Activated CD4-positive, alpha-beta memory T cell treated with anti-CD3 and anti-CD28 coated beads for 36 hours (primary cell): ENCODE data around the gene PTGR2. TPM values are rescaled to one million over a fixed set of nuclear protein-coding genes. Genes with fewer than 3 reads are reported as not detected.
"Not testable (repeated sequence)": the region's sequence is repeated elsewhere in the genome, so short reads cannot be mapped to it uniquely, and the experiment has no call there.

Experiments used
- CTCF ChIA-PET: fragments of 350-600 bp; sonication (Branson Sonifier 250); formaldehyde crosslinking; loops from one replicate; lab custom pipeline; 2021; ENCODE audit warnings: antibody characterized with exemption, inconsistent platforms; lab: Charles Lee
- POLR2A ChIA-PET: fragments of 350-600 bp; sonication (Branson Sonifier 250); formaldehyde crosslinking; loops from one replicate; lab custom pipeline; 2021; ENCODE audit warnings: antibody characterized with exemption; lab: Charles Lee
- DNase-seq: peaks from one replicate; pipeline ENCODE4 v3.0.0-alpha.2; 2020
- H3K27ac Mint-ChIP-seq: one replicate; pipeline ENCODE4 v1.8.0; 2021; ENCODE audit warnings: mixed read lengths
- H3K27me3 Mint-ChIP-seq: one replicate; pipeline ENCODE4 v1.8.0; 2021; ENCODE audit warnings: mixed read lengths
- H3K36me3 Mint-ChIP-seq: one replicate; pipeline ENCODE4 v1.8.0; 2021; ENCODE audit warnings: mixed read lengths
- H3K4me1 Mint-ChIP-seq: one replicate; pipeline ENCODE4 v1.8.0; 2021; ENCODE audit warnings: low read depth, mixed read lengths
- H3K4me3 Mint-ChIP-seq: one replicate; pipeline ENCODE4 v1.8.0; 2021; ENCODE audit warnings: mild to moderate bottlenecking, mixed read lengths
- H3K9me3 Mint-ChIP-seq: one replicate; pipeline ENCODE4 v1.8.0; 2021; ENCODE audit warnings: mixed read lengths
- intact Hi-C: fragments of 100-400 bp; cut with micrococcal nuclease; formaldehyde crosslinking; loops from one replicate; pipeline ENCODE4 v1.15.1; 2023
- total RNA-seq, 2 experiments: library from RNA; stranded (reverse); gene quantifications; one replicate each; pipeline ENCODE4 v1.2.3, GENCODE V29; 2021

PTGR2 gene
- total RNA-seq, 2 experiments from 2014 or later: 9.9 to 10.3 TPM

- ChIA-PET POLR2A (no interaction called here), CTCF (no interaction called here)
- Mint-ChIP-seq H3K9me3 (no peaks in the 10 kb centered on the region), H3K4me1 (peaks cover 12% of the 10 kb centered on the region), H3K4me3 (no peak overlapping the region), H3K36me3 (no peaks in the 10 kb centered on the region), H3K27ac (no peak overlapping the region), H3K27me3 (no peaks in the 10 kb centered on the region)
- intact Hi-C loops: no loop called here
- no peak for DNase-seq
Measured at GRCh38 chr14:73834261-73834625, 17.4 kb upstream of the PTGR2 start.

GRCh38 chr14:73838293-73839034 lies 13.2 kb upstream of the PTGR2 start:
- ChIA-PET CTCF (interaction anchor here (0.7 kb wide), 1 partner anchor 330 kb away, joined by 3 read pairs; no protein-coding TSS in a partner anchor), POLR2A (interaction anchor here (0.6 kb wide), 1 partner anchor 13 kb away, joined by 3 read pairs; the partner anchor contains the start of gene PTGR2)
- H3K9me3 Mint-ChIP-seq, H3K36me3 Mint-ChIP-seq, DNase-seq, H3K27me3 Mint-ChIP-seq, intact Hi-C loops, H3K4me1 Mint-ChIP-seq, H3K4me3 Mint-ChIP-seq, H3K27ac Mint-ChIP-seq: not testable (repeated sequence)

GRCh38 chr14:73842201-73842600 lies 9.4 kb upstream of the PTGR2 start:
- no peak for DNase-seq
- H3K27me3 Mint-ChIP-seq: no peaks in the 10 kb centered on the region
- H3K4me1 Mint-ChIP-seq: no peaks in the 10 kb centered on the region
- H3K4me3 Mint-ChIP-seq: no peak overlapping the region
- ChIA-PET POLR2A (no interaction called here), CTCF (no interaction called here)
- no peak overlapping the region for H3K27ac Mint-ChIP-seq
- no peaks in the 10 kb centered on the region for H3K36me3 Mint-ChIP-seq
- intact Hi-C loops: no loop called here
- H3K9me3 Mint-ChIP-seq: no peaks in the 10 kb centered on the region

GRCh38 chr14:73842851-73843250 lies 8.8 kb upstream of the PTGR2 start:
- CTCF ChIA-PET: no interaction called here
- H3K27me3 Mint-ChIP-seq: no peaks in the 10 kb centered on the region
- no peaks in the 10 kb centered on the region for H3K4me1 Mint-ChIP-seq
- no peak overlapping the region for H3K27ac Mint-ChIP-seq
- no peak overlapping the region for H3K4me3 Mint-ChIP-seq
- no peak for DNase-seq
- POLR2A ChIA-PET: no interaction called here
- intact Hi-C loops: no loop called here
- H3K9me3 Mint-ChIP-seq: no peaks in the 10 kb centered on the region
- no peaks in the 10 kb centered on the region for H3K36me3 Mint-ChIP-seq

- Mint-ChIP-seq H3K27me3 (no peaks in the 10 kb centered on the region), H3K36me3 (no peaks in the 10 kb centered on the region), H3K4me3 (no peak overlapping the region), H3K9me3 (no peaks in the 10 kb centered on the region), H3K4me1 (no peaks in the 10 kb centered on the region), H3K27ac (no peak overlapping the region)
- DNase-seq: no peak
- CTCF ChIA-PET: no interaction called here
- intact Hi-C loops: no loop called here
- POLR2A ChIA-PET: no interaction called here
Measured at GRCh38 chr14:73843296-73843695, 8.3 kb upstream of the PTGR2 start.

- CTCF ChIA-PET: interaction anchor here (0.9 to 2.0 kb wide), 3 partner anchors 18 to 25 kb away, joined by 3 to 5 read pairs (median 5); no protein-coding TSS in a partner anchor
- no peak overlapping the region for H3K27ac Mint-ChIP-seq
- H3K4me3 Mint-ChIP-seq: no peak overlapping the region
- DNase-seq: no peak
- no peaks in the 10 kb centered on the region for H3K9me3 Mint-ChIP-seq
- POLR2A ChIA-PET: interaction anchor here (0.6 kb wide), 1 partner anchor 23 kb away, joined by 3 read pairs; no protein-coding TSS in a partner anchor
- H3K36me3 Mint-ChIP-seq: peaks cover 2% of the 10 kb centered on the region
- H3K27me3 Mint-ChIP-seq: no peaks in the 10 kb centered on the region
- intact Hi-C loops: no loop called here
- peaks cover 11% of the 10 kb centered on the region for H3K4me1 Mint-ChIP-seq
Measured at GRCh38 chr14:73846947-73847346, 4.7 kb upstream of the PTGR2 start.

- peaks cover 21% of the 10 kb centered on the region for H3K4me1 Mint-ChIP-seq
- no peaks in the 10 kb centered on the region for H3K27me3 Mint-ChIP-seq
- DNase-seq: no peak
- no peaks in the 10 kb centered on the region for H3K9me3 Mint-ChIP-seq
- peaks cover 6% of the 10 kb centered on the region for H3K36me3 Mint-ChIP-seq
- no peak overlapping the region for H3K27ac Mint-ChIP-seq
- intact Hi-C loops: no loop called here
- POLR2A ChIA-PET: interaction anchor here (1.0 to 2.9 kb wide), 4 partner anchors 35 to 93 kb away, joined by 4 to 10 read pairs (median 8); partner anchors contain the start of gene ZNF410
- CTCF ChIA-PET: interaction anchor here (0.6 to 1.5 kb wide), 5 partner anchors 24 to 165 kb away, joined by 3 to 5 read pairs (median 5); no protein-coding TSS in a partner anchor
- H3K4me3 Mint-ChIP-seq: peak overlapping the region; percentile 98
Measured at GRCh38 chr14:73851000-73851399, 631 bp upstream of the PTGR2 start.

GRCh38 chr14:73859145-73859544 lies 7.5 kb downstream of the PTGR2 start:
- H3K4me3 Mint-ChIP-seq: no peak overlapping the region
- H3K4me1 Mint-ChIP-seq: no peaks in the 10 kb centered on the region
- POLR2A ChIA-PET: no interaction called here
- no peak overlapping the region for H3K27ac Mint-ChIP-seq
- H3K9me3 Mint-ChIP-seq: no peaks in the 10 kb centered on the region
- intact Hi-C loops: no loop called here
- DNase-seq: no peak
- peaks cover 1% of the 10 kb centered on the region for H3K36me3 Mint-ChIP-seq
- CTCF ChIA-PET: interaction anchor here (1.0 kb wide), 1 partner anchor 130 kb away, joined by 3 read pairs; no protein-coding TSS in a partner anchor
- H3K27me3 Mint-ChIP-seq: no peaks in the 10 kb centered on the region

GRCh38 chr14:73861073-73861472 lies 9.4 kb downstream of the PTGR2 start:
- H3K9me3 Mint-ChIP-seq: no peaks in the 10 kb centered on the region
- peaks cover 4% of the 10 kb centered on the region for H3K36me3 Mint-ChIP-seq
- no peaks in the 10 kb centered on the region for H3K4me1 Mint-ChIP-seq
- ChIA-PET CTCF (no interaction called here), POLR2A (no interaction called here)
- H3K27me3 Mint-ChIP-seq: no peaks in the 10 kb centered on the region
- no peak overlapping the region for H3K27ac Mint-ChIP-seq
- no peak for DNase-seq
- H3K4me3 Mint-ChIP-seq: no peak overlapping the region
- intact Hi-C loops: no loop called here

- intact Hi-C loops: no loop called here
- Mint-ChIP-seq H3K4me1 (no peaks in the 10 kb centered on the region), H3K9me3 (no peaks in the 10 kb centered on the region), H3K36me3 (peaks cover 4% of the 10 kb centered on the region), H3K4me3 (no peak overlapping the region), H3K27ac (no peak overlapping the region), H3K27me3 (no peaks in the 10 kb centered on the region)
- CTCF ChIA-PET: no interaction called here
- POLR2A ChIA-PET: no interaction called here
- no peak for DNase-seq
Measured at GRCh38 chr14:73862480-73862879, 10.8 kb downstream of the PTGR2 start.

- DNase-seq: no peak
- H3K36me3 Mint-ChIP-seq: peaks cover 4% of the 10 kb centered on the region
- CTCF ChIA-PET: no interaction called here
- H3K4me1 Mint-ChIP-seq: no peaks in the 10 kb centered on the region
- POLR2A ChIA-PET: no interaction called here
- H3K4me3 Mint-ChIP-seq: no peak overlapping the region
- H3K27me3 Mint-ChIP-seq: no peaks in the 10 kb centered on the region
- no peak overlapping the region for H3K27ac Mint-ChIP-seq
- no peaks in the 10 kb centered on the region for H3K9me3 Mint-ChIP-seq
- intact Hi-C loops: no loop called here
Measured at GRCh38 chr14:73863209-73863608, 11.6 kb downstream of the PTGR2 start.

- CTCF ChIA-PET: interaction anchor here (1.9 kb wide), 1 partner anchor 137 kb away, joined by 8 read pairs; no protein-coding TSS in a partner anchor
Measured at GRCh38 chr14:73865534-73866113, 14.0 kb downstream of the PTGR2 start.

More at GRCh38 chr14:73865534-73866113, 14.0 kb downstream of the PTGR2 start:
- Mint-ChIP-seq H3K9me3 (no peaks in the 10 kb centered on the region), H3K4me3 (no peak overlapping the region), H3K4me1 (no peaks in the 10 kb centered on the region), H3K27me3 (no peaks in the 10 kb centered on the region), H3K36me3 (peaks cover 4% of the 10 kb centered on the region), H3K27ac (no peak overlapping the region)
- POLR2A ChIA-PET: no interaction called here
- DNase-seq: no peak
- intact Hi-C loops: no loop called here
